ENCODE data around the gene PSMG4.
A peak's percentile ranks its signal among the peaks of the same experiment; 100 is the strongest.

The PSMG4 gene

DNA sequence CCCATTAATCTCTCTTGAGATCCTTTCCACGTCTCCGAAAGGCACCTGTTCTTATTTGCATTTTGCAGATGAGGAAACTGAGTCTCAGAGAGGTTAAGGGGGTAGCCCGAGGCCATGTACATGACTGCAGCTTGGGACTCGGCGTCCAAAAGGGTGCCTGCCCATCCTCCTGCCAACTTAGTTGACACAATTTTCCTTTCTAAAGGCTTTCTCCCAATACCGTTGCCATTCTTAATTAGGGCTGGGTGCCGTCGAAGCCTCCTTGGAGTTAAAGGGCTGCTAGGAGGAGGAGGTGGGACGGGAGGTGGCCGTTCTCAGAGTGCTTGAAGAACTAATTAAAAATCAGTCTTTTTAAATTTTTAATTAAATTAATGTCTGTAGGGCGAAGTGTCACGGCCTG, 546 bp upstream of the PSMG4 start (continued):
- TF ChIP-seq ZNF398 (tag by site-specific recombination; IDR thresholded peaks at IDR 0.05) = no peak
- no peak for TF ChIP-seq KLF8 (tag by site-specific recombination; IDR thresholded peaks at IDR 0.05)
- no peak for TF ChIP-seq ZNF585B (tag by site-specific recombination; IDR thresholded peaks at IDR 0.05)
- TF ChIP-seq ZBTB8A (tag by site-specific recombination; IDR thresholded peaks at IDR 0.05) = no peak
- no peak for TF ChIP-seq ZBTB44 (tag by site-specific recombination; IDR thresholded peaks at IDR 0.05)
- TF ChIP-seq ZNF174 (tag by site-specific recombination; IDR thresholded peaks at IDR 0.05) = no peak
- TF ChIP-seq ZNF16 (tag by site-specific recombination; IDR thresholded peaks at IDR 0.05; ENCODE audit: low read depth) = no peak
- no peak for TF ChIP-seq ZNF248 (tag by site-specific recombination; IDR thresholded peaks at IDR 0.05)
- TF ChIP-seq ZNF768 (tag by site-specific recombination; IDR thresholded peaks at IDR 0.05) = no peak
- TF ChIP-seq, protein P1, sequence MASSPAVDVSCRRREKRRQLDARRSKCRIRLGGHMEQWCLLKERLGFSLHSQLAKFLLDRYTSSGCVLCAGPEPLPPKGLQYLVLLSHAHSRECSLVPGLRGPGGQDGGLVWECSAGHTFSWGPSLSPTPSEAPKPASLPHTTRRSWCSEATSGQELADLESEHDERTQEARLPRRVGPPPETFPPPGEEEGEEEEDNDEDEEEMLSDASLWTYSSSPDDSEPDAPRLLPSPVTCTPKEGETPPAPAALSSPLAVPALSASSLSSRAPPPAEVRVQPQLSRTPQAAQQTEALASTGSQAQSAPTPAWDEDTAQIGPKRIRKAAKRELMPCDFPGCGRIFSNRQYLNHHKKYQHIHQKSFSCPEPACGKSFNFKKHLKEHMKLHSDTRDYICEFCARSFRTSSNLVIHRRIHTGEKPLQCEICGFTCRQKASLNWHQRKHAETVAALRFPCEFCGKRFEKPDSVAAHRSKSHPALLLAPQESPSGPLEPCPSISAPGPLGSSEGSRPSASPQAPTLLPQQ (tag by site-specific recombination; IDR thresholded peaks at IDR 0.05) = no peak
- no peak for TF ChIP-seq ZNF391 (tag by site-specific recombination; IDR thresholded peaks at IDR 0.05; ENCODE audit: borderline replicate concordance, low read depth)
- no peak for TF ChIP-seq ZNF792 (tag by site-specific recombination; IDR thresholded peaks at IDR 0.05)

DNA sequence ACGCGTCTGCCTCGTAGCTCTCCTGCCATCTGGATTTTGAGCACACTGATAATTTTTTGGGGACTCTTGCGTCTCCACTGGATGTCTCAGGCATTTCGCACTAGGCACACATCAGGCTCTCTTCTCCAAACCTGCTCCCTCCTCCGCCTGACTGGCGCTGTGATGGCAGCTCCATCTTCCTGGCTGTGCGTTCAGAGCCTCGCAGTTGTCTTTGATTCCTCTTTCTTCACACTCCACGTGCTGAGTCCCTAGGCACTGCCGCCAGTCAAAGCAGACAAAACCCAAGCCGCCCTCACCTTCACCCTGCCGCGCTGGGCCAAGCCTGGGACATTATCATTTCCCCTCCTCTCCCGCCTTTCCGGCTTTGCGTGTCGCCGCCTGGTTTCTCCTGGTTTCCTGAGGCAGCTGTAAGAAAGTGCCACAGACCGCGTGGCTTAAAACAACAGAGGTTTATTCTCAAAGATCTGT, 778 bp downstream of the PSMG4 start:
- no peak for TF ChIP-seq ZSCAN4 (tag by site-specific recombination; IDR thresholded peaks at IDR 0.05)
- TF ChIP-seq KLF7 (tag by site-specific recombination; IDR thresholded peaks at IDR 0.05; ENCODE audit: borderline replicate concordance) = 0 out of 2 replicates have a peak, but pooled peaks have one; percentile 19
- peak; percentile 6; the same call in 1 of the 2 replicates for TF ChIP-seq ZBTB20 (tag by site-specific recombination; IDR thresholded peaks at IDR 0.05)
- no peak for TF ChIP-seq ZFP69B (tag by site-specific recombination; IDR thresholded peaks at IDR 0.05)
- TF ChIP-seq ZBTB17 (tag by site-specific recombination; IDR thresholded peaks at IDR 0.05) = peak; percentile 5; the same call in 1 of the 2 replicates
- TF ChIP-seq SP2 (tag by site-specific recombination; IDR thresholded peaks at IDR 0.05) = peak; percentile 31; the same call in 1 of the 2 replicates
- no peak for TF ChIP-seq ZNF513 (tag by site-specific recombination; IDR thresholded peaks at IDR 0.05)
- peak; percentile 46 for TF ChIP-seq ZNF600 (tag by site-specific recombination; IDR thresholded peaks at IDR 0.05)
- TF ChIP-seq ZNF335 (tag by site-specific recombination; conservative IDR thresholded peaks at IDR 0.05) = peak; percentile 97
- peak; percentile 87 for TF ChIP-seq CTCF (tag by site-specific recombination; IDR thresholded peaks at IDR 0.05)
- TF ChIP-seq GLI4 (tag by site-specific recombination; IDR thresholded peaks at IDR 0.05) = 0 out of 2 replicates have a peak, but pooled peaks have one; percentile 74
- no peak for TF ChIP-seq ZNF433 (tag by site-specific recombination; IDR thresholded peaks at IDR 0.05; ENCODE audit: low read depth)
- peak; percentile 21; the same call in 1 of the 2 replicates for TF ChIP-seq ZBTB6 (tag by site-specific recombination; IDR thresholded peaks at IDR 0.05)
- TF ChIP-seq ZNF223 (tag by site-specific recombination; IDR thresholded peaks at IDR 0.05) = peak; percentile 1
- TF ChIP-seq TRIM28 (IDR thresholded peaks at IDR 0.05; ENCODE audit: borderline replicate concordance, low read length) = no peak
- H3K4me3 ChIP-seq (ENCODE audit: low read depth, low read length) = peak overlapping the region; percentile 92

More for the DNA sequence above, 778 bp downstream of the PSMG4 start:
- Histone ChIP-seq H3K4me1 (ENCODE audit: control insufficient read depth, insufficient read depth, low read length) (peaks cover 10% of the 10 kb centered on the region; the same call in 1 of the 2 replicates), H3K9me3 (ENCODE audit: control insufficient read depth, insufficient read depth, low read depth, low read length) (no peaks in the 10 kb centered on the region), H3K36me3 (ENCODE audit: control insufficient read depth in 2 of 2, insufficient read depth in 1 of 2, low read length in 2 of 2) (peaks cover 0 to 32% of the 10 kb centered on the region in 2 experiments; a peak in 2 of 3 replicates), H3K27ac (ENCODE audit: extremely low read depth, low read depth, low read length) (peak overlapping the region; percentile 67; the same call in 1 of the 2 replicates)
- POLR2A ChIA-PET = interaction anchor here (0.9 to 2.8 kb wide), 7 partner anchors 12 to 234 kb away, joined by 3 to 14 read pairs (median 9); partner anchors contain the start of gene TUBB2A
- CTCF ChIA-PET = interaction anchor here (0.7 to 1.4 kb wide), 5 partner anchors 8 to 270 kb away, joined by 3 to 8 read pairs (median 4); no protein-coding TSS in a partner anchor

Measured in HEK293 (cell line).